AG20443 (cell line): Measurements from ENCODE around the gene STAT3.
"Not testable (repeated sequence)": the region's sequence is repeated elsewhere in the genome, so short reads cannot be mapped to it uniquely, and the experiment has no call there.

Experiments
- DNase-seq: peaks from one replicate; pipeline ENCODE4 v3.0.0; 2012; ENCODE audit warnings: low spot score, mixed read lengths

STAT3 gene

GRCh38 chr17:42316755-42317154, 71.5 kb downstream of the STAT3 start:
- no peak for DNase-seq

GRCh38 chr17:42315402-42316156, 72.7 kb downstream of the STAT3 start:
- no peak for DNase-seq

- DNase-seq = no peak
Observed at GRCh38 chr17:42313773-42314566, 74.3 kb downstream of the STAT3 start.

DNA sequence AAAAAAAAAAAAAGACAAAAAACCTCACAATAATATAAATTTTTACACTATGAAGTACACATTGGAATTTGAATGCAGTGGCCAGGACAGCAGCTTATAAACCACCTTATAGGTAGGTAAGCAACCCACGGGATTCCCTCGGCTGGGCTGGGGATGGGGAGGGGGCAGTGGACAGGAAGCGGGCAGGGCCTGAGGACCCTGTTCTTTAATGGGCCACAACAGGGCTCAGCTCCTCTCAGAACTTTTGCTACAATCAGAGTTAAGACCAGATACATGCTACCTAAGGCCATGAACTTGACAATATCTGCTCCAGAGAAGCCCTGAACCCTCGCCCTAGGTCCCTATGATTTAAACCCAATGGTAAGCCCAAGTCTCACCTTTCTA, 74.9 kb downstream of the STAT3 start:
- DNase-seq = no peak

- DNase-seq = peak; percentile 88
Observed at GRCh38 chr17:42312285-42313130, 75.7 kb downstream of the STAT3 start.

GRCh38 chr17:42312035-42312284, 76.3 kb downstream of the STAT3 start:
- no peak for DNase-seq

DNA sequence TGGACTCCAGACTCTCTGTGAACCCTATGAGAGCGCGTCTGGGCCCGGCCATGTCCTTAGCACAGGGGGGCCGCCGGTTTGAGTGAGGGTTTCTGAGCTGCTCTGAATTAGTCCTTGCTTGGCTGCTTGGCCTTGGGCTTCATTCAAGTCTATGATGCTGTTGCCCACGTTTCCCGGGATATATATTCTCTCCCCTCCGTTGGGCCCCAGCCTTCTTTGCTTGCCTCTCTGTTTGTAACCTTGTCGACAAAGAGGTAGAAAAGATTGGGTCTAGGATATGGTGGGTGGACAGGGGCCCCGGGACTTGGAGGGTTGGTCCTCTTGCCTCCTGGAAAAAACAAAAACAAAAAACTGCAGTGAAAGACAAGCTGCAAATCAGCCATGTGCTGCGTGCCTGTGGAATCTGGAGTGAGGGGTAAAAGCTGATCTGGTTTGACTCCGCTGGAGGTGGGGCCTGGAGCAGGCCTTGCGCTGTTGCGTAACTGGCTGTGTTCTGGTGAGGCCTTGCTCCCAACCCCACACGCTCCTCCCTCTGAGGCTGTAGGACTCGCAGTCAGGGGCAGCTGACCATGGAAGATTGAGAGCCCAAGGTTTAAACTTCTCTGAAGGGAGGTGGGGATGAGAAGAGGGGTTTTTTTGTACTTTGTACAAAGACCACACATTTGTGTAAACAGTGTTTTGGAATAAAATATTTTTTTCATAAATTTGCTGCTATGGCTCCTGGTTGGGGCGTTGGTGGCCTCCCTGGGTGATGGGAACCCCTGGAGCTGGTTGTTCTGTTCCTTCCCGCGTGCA, 76.8 kb downstream of the STAT3 start:
- peak; percentile 94 for DNase-seq

DNA sequence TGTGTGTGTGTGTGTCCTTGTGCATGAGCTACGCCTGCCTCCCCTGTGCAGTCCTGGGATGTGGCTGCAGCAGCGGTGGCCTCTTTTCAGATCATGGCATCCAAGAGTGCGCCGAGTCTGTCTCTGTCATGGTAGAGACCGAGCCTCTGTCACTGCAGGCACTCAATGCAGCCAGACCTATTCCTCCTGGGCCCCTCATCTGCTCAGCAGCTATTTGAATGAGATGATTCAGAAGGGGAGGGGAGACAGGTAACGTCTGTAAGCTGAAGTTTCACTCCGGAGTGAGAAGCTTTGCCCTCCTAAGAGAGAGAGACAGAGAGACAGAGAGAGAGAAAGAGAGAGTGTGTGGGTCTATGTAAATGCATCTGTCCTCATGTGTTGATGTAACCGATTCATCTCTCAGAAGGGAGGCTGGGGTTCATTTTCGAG, 77.4 kb downstream of the STAT3 start:
- DNase-seq = no peak

GRCh38 chr17:42309986-42310786, 78.1 kb downstream of the STAT3 start:
- DNase-seq = no peak

GRCh38 chr17:42309142-42309541, 79.1 kb downstream of the STAT3 start:
- DNase-seq = no peak

- no peak for DNase-seq
Observed at GRCh38 chr17:42308446-42308845, 79.8 kb downstream of the STAT3 start.

DNA sequence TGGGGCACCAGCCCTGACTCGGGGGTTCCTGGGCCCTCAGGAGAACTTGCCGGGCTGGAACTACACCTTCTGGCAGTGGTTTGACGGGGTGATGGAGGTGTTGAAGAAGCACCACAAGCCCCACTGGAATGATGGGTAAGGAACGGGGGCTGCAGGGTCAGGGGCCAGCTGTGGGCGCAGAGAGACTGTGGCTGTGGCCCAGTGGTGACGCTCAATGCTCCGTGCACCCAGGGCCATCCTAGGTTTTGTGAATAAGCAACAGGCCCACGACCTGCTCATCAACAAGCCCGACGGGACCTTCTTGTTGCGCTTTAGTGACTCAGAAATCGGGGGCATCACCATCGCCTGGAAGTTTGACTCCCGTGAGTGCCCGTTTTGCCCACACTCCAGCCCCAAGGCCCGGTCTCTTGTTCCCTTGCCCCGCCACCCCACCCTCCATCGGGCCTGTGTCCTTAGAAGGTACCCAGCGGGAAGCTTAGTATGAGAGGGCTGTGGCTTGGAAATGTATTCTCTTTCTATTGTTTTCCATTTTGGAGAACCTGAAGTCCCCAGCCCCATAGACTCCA, 80.8 kb downstream of the STAT3 start:
- no peak for DNase-seq

GRCh38 chr17:42306385-42306667, 81.9 kb downstream of the STAT3 start:
- DNase-seq = no peak

GRCh38 chr17:42305543-42306384, 82.5 kb downstream of the STAT3 start:
- no peak for DNase-seq

DNA sequence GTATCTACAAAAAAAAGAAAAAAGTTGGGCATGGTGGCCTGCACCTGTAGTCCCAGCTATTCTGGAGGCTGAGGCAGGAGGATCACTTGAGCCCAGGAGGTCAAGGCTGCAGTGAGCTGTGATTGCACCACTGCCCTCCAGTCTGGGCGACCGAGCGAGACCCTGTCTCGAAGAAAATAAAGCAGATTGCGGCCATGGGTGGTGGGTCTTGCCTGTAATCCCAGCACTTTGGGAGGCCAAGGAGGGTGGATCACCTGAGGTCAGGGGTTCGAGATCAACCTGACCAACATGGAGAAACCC, 83.3 kb downstream of the STAT3 start:
- not testable (repeated sequence) for DNase-seq

DNA sequence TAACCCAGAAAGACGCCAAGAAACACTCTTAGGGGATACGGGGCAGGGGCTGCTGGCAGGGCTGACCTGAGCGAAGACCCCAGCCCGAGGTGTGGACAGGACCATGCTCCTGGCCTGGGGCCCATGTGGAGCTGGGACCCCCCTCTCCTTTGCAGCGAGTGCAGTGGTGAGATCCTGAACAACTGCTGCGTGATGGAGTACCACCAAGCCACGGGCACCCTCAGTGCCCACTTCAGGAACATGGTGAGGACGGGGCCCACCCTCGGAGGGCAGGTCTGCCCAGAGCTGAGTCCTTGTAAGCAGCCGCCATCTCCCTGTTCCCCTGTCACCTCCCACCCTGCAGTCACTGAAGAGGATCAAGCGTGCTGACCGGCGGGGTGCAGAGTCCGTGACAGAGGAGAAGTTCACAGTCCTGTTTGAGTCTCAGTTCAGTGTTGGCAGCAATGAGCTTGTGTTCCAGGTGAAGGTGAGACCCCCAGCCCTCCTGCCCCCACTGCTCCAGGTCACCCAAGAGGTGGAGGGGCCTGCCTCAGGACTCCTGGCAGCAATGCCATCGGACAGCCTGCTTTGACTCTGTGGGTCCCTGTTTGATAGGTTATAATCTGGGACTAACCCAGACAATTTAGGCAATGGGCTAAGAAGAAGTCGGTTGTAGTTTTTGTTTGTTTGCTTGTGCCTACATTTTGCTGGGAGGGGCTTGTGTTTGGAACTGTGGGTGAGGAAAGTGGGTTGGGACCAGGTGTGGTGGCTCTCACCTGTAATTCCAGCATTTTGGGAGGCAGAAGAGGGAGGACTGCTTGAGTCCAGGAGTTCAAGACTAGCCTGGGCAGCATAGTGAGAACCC, 83.8 kb downstream of the STAT3 start:
- DNase-seq = no peak

DNA sequence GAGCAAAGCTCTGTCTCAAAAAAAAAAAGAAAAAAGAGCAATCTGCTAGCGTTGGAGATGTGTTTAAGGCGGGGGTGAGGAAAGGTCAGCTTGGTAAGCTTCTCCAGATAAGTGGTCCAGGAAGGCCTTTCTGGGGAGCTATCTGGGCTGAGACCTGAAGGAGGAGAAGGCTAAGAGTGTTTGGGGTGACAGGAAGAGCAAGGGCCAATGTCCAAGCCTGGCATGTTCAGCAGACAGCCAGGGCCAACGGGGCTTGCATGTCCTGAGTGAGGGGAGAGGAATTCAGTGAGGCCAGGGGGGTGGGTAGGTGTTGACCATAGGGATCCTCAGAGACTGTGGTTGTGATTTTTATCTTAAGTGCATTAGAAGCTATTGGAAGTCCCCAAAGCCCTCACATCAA, 84.5 kb downstream of the STAT3 start:
- DNase-seq = no peak

DNA sequence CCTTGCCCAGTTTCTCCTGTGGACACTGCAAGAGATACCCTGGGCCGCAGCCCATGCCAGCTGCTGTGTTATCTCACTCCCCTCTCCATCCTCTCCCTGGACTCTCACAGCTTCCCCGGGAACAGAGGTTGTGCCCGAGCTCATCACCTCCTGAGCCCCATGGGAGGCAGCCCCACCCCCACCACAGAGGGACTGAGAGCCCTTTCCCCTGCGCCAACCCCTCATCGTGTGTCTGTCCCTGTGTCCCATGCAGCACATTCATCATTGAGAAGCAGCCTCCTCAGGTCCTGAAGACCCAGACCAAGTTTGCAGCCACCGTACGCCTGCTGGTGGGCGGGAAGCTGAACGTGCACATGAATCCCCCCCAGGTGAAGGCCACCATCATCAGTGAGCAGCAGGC, 87.2 kb downstream of the STAT3 start:
- DNase-seq = no peak

DNA sequence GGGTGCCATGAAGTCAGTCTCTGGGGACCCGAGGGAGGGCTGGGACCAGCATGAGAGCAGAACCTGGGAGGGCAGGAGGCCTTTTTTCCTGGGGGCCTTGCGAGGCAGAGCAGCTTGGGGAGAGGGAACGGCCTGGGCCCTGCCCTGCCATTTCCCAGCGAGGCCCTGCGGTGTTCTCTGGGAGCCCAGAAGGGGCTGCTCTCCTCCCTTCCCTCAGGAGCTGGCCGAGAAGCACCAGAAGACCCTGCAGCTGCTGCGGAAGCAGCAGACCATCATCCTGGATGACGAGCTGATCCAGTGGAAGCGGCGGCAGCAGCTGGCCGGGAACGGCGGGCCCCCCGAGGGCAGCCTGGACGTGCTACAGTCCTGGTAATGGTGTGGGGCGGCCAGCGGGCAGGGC, 88.3 kb downstream of the STAT3 start:
- not testable (repeated sequence) for DNase-seq
